ENCODE data around the gene SH3PXD2A. TPM values are rescaled to one million over a fixed set of nuclear protein-coding genes. Genes with fewer than 3 reads are reported as not detected.

Gene SH3PXD2A
- total RNA-seq, 1 donor = 29.0 TPM

- no peaks in the 10 kb centered on the region for H3K9me3 ChIP-seq (ENCODE audit: low read depth, low read length)
- peaks cover 10% of the 10 kb centered on the region for H4K20me1 ChIP-seq (ENCODE audit: insufficient read depth, low read length)
- TF ChIP-seq CTCF (IDR thresholded peaks at IDR 0.05; ENCODE audit: extremely low read depth, low read depth, low read length) = no peak
- no peaks in the 10 kb centered on the region for H3K27me3 ChIP-seq (ENCODE audit: insufficient read depth, low read length)
- no peak overlapping the region for H3K27ac ChIP-seq (ENCODE audit: low read depth, low read length)
- H3K4me3 ChIP-seq (ENCODE audit: insufficient read depth, low read length) = no peak overlapping the region
- H3K79me2 ChIP-seq (ENCODE audit: insufficient read depth, low read length) = peaks cover 2% of the 10 kb centered on the region
- H3K36me3 ChIP-seq (ENCODE audit: insufficient read depth, low read length) = no peaks in the 10 kb centered on the region
- H3K4me1 ChIP-seq (ENCODE audit: insufficient read depth, low read length) = peaks cover 9% of the 10 kb centered on the region
- H2AFZ ChIP-seq (ENCODE audit: low read length) = no peak overlapping the region
- no peak for DNase-seq (ENCODE audit: insufficient read length, low spot score, missing footprints)
- no peak overlapping the region for H3K4me2 ChIP-seq (ENCODE audit: insufficient read depth, low read length)
Observed at GRCh38 chr10:103824281-103824680, 31.1 kb downstream of the SH3PXD2A start.

- no peak overlapping the region for H3K4me2 ChIP-seq (ENCODE audit: insufficient read depth, low read length)
- no peak for TF ChIP-seq CTCF (IDR thresholded peaks at IDR 0.05; ENCODE audit: extremely low read depth, low read depth, low read length)
- no peaks in the 10 kb centered on the region for H3K36me3 ChIP-seq (ENCODE audit: insufficient read depth, low read length)
- no peak overlapping the region for H3K27ac ChIP-seq (ENCODE audit: low read depth, low read length)
- H3K9me3 ChIP-seq (ENCODE audit: low read depth, low read length) = no peaks in the 10 kb centered on the region
- no peak for DNase-seq (ENCODE audit: insufficient read length, low spot score, missing footprints)
- no peak overlapping the region for H3K4me3 ChIP-seq (ENCODE audit: insufficient read depth, low read length)
- H3K79me2 ChIP-seq (ENCODE audit: insufficient read depth, low read length) = peaks cover 2% of the 10 kb centered on the region
- peaks cover 10% of the 10 kb centered on the region for H4K20me1 ChIP-seq (ENCODE audit: insufficient read depth, low read length)
- H3K27me3 ChIP-seq (ENCODE audit: insufficient read depth, low read length) = no peaks in the 10 kb centered on the region
- peaks cover 9% of the 10 kb centered on the region for H3K4me1 ChIP-seq (ENCODE audit: insufficient read depth, low read length)
- no peak overlapping the region for H2AFZ ChIP-seq (ENCODE audit: low read length)
Observed at GRCh38 chr10:103823706-103824272, 31.6 kb downstream of the SH3PXD2A start.

GRCh38 chr10:103822800-103823199 lies 32.6 kb downstream of the SH3PXD2A start:
- Histone ChIP-seq H3K4me1 (ENCODE audit: insufficient read depth, low read length) (peaks cover 9% of the 10 kb centered on the region), H3K36me3 (ENCODE audit: insufficient read depth, low read length) (no peaks in the 10 kb centered on the region), H3K27ac (ENCODE audit: low read depth, low read length) (no peak overlapping the region), H2AFZ (ENCODE audit: low read length) (no peak overlapping the region), H4K20me1 (ENCODE audit: insufficient read depth, low read length) (peaks cover 14% of the 10 kb centered on the region), H3K9me3 (ENCODE audit: low read depth, low read length) (no peaks in the 10 kb centered on the region), H3K4me3 (ENCODE audit: insufficient read depth, low read length) (no peak overlapping the region), H3K4me2 (ENCODE audit: insufficient read depth, low read length) (no peak overlapping the region), H3K27me3 (ENCODE audit: insufficient read depth, low read length) (no peaks in the 10 kb centered on the region), H3K79me2 (ENCODE audit: insufficient read depth, low read length) (peaks cover 2% of the 10 kb centered on the region)
- TF ChIP-seq CTCF (IDR thresholded peaks at IDR 0.05; ENCODE audit: extremely low read depth, low read depth, low read length) = no peak
- no peak for DNase-seq (ENCODE audit: insufficient read length, low spot score, missing footprints)

- Histone ChIP-seq H3K79me2 (ENCODE audit: insufficient read depth, low read length) (peaks cover 2% of the 10 kb centered on the region), H3K27ac (ENCODE audit: low read depth, low read length) (no peak overlapping the region), H3K36me3 (ENCODE audit: insufficient read depth, low read length) (no peaks in the 10 kb centered on the region), H3K4me2 (ENCODE audit: insufficient read depth, low read length) (no peak overlapping the region), H3K27me3 (ENCODE audit: insufficient read depth, low read length) (no peaks in the 10 kb centered on the region), H3K4me1 (ENCODE audit: insufficient read depth, low read length) (peaks cover 9% of the 10 kb centered on the region), H3K4me3 (ENCODE audit: insufficient read depth, low read length) (no peak overlapping the region), H2AFZ (ENCODE audit: low read length) (no peak overlapping the region), H3K9me3 (ENCODE audit: low read depth, low read length) (no peaks in the 10 kb centered on the region), H4K20me1 (ENCODE audit: insufficient read depth, low read length) (peaks cover 14% of the 10 kb centered on the region)
- TF ChIP-seq CTCF (IDR thresholded peaks at IDR 0.05; ENCODE audit: extremely low read depth, low read depth, low read length) = no peak
- DNase-seq (ENCODE audit: insufficient read length, low spot score, missing footprints) = no peak
Observed at GRCh38 chr10:103822107-103822716, 33.2 kb downstream of the SH3PXD2A start.
